Cardiac muscle cell (in vitro differentiated cells and primary cell): ENCODE data around the gene ZNF831. TPM values are rescaled to one million over a fixed set of nuclear protein-coding genes. Genes with fewer than 3 reads are reported as not detected.

Experiments used
- DNase-seq, 2 donors: peaks; one replicate each; pipeline versions ENCODE4 v3.0.0 to v3.0.0-alpha.2; 2010 to 2017; ENCODE audit warnings: low read depth in 1 of 2, low spot score in 1 of 2
- H3K27ac ChIP-seq: fragments of 200-600 bp; sonication (generic); 2 replicates; pipeline ENCODE4 v1.5.1; 2016
- H3K27me3 ChIP-seq: fragments of 200-600 bp; sonication (generic); 2 replicates; pipeline ENCODE4 v1.6.0; 2016; ENCODE audit warnings: control low read depth
- H3K36me3 ChIP-seq: fragments of 200-600 bp; sonication (generic); 2 replicates; pipeline ENCODE4 v1.5.1; 2016; ENCODE audit warnings: control low read depth
- H3K4me1 ChIP-seq: fragments of 200-600 bp; sonication (generic); 2 replicates; pipeline ENCODE4 v1.8.1; 2017; ENCODE audit warnings: low read depth, mild to moderate bottlenecking, mixed run types
- H3K4me3 ChIP-seq: fragments of 200-600 bp; sonication (generic); 2 replicates; pipeline ENCODE4 v1.5.1; 2016; ENCODE audit warnings: mild to moderate bottlenecking
- H3K9me3 ChIP-seq: fragments of 200-600 bp; sonication (generic); 2 replicates; pipeline ENCODE4 v1.5.1; 2017; ENCODE audit warnings: low read depth, mild to moderate bottlenecking, control low read depth
- CTCF ChIP-seq: IDR thresholded peaks from 2 replicates; pipeline ENCODE4 v1.5.1; 2012; ENCODE audit warnings: low read depth, mild to moderate bottlenecking, low read length
- polyA plus RNA-seq: library from polyadenylated mRNA; unstranded; fragments of >200 nt; fragmentation: Nextera tagmentation; extraction: Ambion mirVana; gene quantifications from 2 replicates; pipeline ENCODE4 v1.2.1, GENCODE V29; 2016
- total RNA-seq: library from RNA; depleted of rRNA; stranded (reverse); fragments of >200 nt; gene quantifications from 2 replicates; pipeline ENCODE4 v1.2.3, GENCODE V29; 2016

Gene ZNF831
- total and polyA plus RNA-seq, 2 experiments from 2014 or later = not detected

DNA sequence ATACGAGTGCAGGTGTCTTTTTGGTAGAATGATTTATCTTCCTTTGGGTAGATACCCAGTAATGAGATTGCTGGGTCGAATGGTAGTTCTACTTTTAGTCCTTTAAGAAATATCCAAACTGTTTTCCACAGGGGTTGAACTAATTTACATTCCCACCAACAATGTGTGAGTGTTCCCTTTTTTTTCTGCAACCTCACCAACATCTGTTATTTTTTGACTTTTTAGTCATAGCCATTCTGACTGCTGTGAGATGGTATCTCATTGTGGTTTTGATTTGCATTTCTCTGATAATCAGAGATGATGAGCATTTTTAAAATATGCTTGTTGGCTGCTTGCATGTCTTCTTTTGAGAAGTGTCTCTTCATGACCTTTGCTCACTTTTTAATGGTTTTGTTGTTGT lies 1.9 kb upstream of the ZNF831 start:
- DNase-seq = no peak
- no peaks in the 10 kb centered on the region for H3K9me3 ChIP-seq
- H3K4me1 ChIP-seq = no peaks in the 10 kb centered on the region
- no peak overlapping the region for H3K27ac ChIP-seq
- no peak for TF ChIP-seq CTCF
- no peaks in the 10 kb centered on the region for H3K36me3 ChIP-seq
- H3K27me3 ChIP-seq = no peaks in the 10 kb centered on the region
- no peak overlapping the region for H3K4me3 ChIP-seq

GRCh38 chr20:59164686-59165391 lies 1.2 kb downstream of the ZNF831 start:
- no peak for TF ChIP-seq CTCF
- Histone ChIP-seq H3K27ac (no peak overlapping the region), H3K4me1 (no peaks in the 10 kb centered on the region), H3K27me3 (no peaks in the 10 kb centered on the region), H3K9me3 (no peaks in the 10 kb centered on the region), H3K4me3 (no peak overlapping the region), H3K36me3 (no peaks in the 10 kb centered on the region)
- DNase-seq = no peak

DNA sequence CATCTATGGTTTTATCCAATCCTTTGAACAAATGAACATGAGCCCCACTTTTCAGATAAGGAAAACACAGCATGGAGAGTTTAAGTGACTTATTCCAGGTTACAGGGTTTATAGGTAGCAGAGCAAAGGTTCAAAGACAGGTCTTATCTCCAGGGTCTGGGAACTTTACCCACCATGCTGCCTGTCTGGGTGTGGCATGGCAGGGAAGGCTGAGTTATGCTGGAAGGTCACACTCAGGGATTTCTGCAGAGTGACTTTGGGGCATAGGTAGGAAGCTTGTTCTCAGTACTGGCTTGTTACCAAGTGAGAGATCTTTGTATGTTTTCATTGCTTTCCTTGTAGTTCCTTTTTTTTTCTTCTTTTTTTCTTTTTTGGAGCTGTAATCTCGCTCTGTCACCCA lies 1.8 kb downstream of the ZNF831 start:
- no peaks in the 10 kb centered on the region for H3K9me3 ChIP-seq
- TF ChIP-seq CTCF = no peak
- no peak overlapping the region for H3K4me3 ChIP-seq
- H3K27me3 ChIP-seq = no peaks in the 10 kb centered on the region
- DNase-seq = no peak
- no peak overlapping the region for H3K27ac ChIP-seq
- no peaks in the 10 kb centered on the region for H3K36me3 ChIP-seq
- no peaks in the 10 kb centered on the region for H3K4me1 ChIP-seq

DNA sequence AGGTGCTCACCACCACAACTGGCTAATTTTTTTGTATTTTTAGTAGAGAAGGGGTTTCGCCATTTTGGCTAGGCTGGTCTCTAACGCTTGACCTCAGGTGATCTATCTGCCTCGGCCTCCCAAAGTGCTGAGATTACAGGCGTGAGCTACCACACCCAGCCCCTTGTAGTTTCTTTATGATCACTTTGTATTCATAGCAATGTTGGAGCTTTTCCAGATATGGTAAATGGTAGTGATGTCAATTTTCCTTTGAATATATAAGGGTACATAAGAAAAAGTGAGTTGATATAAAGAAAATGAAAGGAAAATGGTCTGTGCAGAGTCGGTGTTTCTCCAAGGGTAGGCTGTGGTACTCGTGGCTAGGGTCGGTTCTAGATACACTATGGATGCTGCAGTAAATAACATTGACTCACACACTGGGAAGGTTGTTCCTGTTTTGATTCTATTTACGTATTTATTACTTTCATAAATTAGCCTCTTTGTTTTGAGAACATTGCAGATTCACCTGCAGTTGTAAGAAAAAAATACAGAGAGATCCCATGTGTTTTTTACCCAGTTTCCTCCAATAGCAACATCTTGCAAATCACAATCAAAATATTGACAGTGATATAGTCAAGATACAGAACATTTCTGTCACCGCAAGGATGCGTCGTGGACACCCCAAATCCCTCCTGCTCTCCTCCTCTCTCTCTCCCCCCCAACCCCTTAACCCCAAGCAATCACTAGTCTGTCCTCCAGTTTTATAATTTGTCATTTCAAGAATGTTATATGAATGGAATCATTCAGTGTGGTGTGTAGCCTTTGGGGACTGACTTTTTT lies 2.5 kb downstream of the ZNF831 start:
- no peaks in the 10 kb centered on the region for H3K9me3 ChIP-seq
- H3K27ac ChIP-seq = no peak overlapping the region
- H3K27me3 ChIP-seq = no peaks in the 10 kb centered on the region
- no peaks in the 10 kb centered on the region for H3K36me3 ChIP-seq
- no peaks in the 10 kb centered on the region for H3K4me1 ChIP-seq
- no peak for TF ChIP-seq CTCF
- no peak overlapping the region for H3K4me3 ChIP-seq
- DNase-seq = no peak

DNA sequence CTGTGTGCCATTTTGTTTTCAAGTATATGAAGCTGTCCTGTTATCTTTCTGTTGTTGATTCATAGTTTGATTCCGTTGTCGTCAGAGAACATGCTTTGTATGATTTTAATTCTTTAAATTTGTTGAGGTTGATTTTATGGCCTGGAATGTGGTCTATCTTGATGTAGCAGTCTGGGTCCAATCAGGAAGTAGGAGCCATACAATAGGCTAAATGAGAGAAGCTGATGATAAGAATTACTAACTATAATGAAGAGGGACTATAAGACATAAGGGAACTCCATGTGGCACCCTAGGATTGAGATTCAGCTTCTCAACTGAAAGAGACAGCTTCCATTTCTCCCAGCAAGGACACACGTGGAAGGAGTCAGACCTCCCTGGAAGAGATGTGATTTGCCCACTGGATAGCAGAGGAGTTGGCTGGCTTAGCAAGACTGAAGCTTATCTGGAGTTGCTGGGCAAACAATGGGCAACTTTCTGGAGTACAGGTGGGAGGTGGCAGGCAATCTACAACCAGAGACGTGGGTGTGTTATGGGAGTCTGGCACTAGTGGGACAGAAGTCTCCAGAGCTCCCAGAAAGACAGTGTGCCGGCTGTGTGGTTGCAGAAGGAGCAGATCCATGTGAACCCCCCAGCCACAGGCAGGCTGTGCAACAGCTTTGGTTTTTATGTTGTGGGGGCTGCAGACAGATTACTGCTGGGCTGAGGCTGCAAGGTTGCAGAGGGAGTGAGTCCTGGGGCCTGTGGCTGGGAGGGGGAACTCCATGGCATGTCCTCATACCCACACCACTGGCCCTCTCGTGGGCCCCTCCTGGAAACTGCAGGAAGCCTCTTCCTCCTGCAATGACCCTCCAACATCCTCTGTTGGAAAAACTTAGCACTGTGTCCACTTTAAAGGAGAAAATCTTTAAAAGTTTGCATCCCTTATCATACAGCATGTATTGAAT lies 7.1 kb downstream of the ZNF831 start:
- Histone ChIP-seq H3K27me3 (no peaks in the 10 kb centered on the region), H3K9me3 (no peaks in the 10 kb centered on the region), H3K4me1 (no peaks in the 10 kb centered on the region), H3K27ac (no peak overlapping the region), H3K4me3 (no peak overlapping the region), H3K36me3 (no peaks in the 10 kb centered on the region)
- DNase-seq = no peak
- no peak for TF ChIP-seq CTCF
